Epithelial cell of prostate (primary cell): ENCODE data around the gene CSGALNACT2.
A peak's percentile ranks its signal among the peaks of the same experiment; 100 is the strongest.
"Not testable (repeated sequence)": the region's sequence is repeated elsewhere in the genome, so short reads cannot be mapped to it uniquely, and the experiment has no call there.

Experiments used
- DNase-seq: peaks from one replicate; pipeline ENCODE4 v3.0.0-alpha.2; 2011; ENCODE audit warnings: low read depth, low spot score
- H3K27ac ChIP-seq: fragments of 450-650 bp; 2 replicates; pipeline ENCODE4 v1.5.1; 2017; ENCODE audit warnings: mild to moderate bottlenecking

CSGALNACT2 gene

DNA sequence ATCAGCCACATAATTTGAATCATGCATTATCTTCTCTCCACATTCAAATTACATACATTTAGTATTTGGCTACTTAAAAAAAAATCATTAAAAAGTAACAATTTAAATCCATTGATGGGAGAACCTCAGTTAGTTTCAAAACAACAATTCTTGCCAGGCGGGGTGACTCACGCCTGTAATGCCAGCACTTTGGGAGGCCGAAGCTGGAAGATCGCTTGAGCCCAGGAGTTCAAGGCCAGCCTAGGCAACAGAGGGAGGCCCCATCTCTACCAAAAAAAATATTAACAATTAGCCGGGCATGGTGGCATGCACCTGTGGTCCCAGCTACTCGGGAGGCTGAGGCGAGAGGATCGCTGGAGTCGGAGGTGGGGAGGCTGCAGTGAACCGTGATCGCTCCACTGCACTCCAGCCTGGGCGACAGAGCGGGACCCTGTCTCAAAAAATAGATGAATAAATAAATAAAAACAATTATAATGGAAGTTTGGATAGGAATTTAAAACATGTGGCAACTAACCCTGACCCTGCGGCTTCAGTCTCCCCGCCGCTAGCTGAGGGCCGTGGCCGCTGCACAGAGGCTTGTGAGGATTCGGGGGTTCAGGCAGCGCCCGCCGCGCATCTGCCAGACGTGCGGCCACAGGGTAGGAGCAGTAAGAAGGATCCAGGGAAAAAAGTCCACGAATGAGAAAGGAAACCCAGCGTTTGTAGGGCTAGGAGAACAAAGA, 1.1 kb upstream of the CSGALNACT2 start:
- peak overlapping the region; percentile 91 for H3K27ac ChIP-seq

DNA sequence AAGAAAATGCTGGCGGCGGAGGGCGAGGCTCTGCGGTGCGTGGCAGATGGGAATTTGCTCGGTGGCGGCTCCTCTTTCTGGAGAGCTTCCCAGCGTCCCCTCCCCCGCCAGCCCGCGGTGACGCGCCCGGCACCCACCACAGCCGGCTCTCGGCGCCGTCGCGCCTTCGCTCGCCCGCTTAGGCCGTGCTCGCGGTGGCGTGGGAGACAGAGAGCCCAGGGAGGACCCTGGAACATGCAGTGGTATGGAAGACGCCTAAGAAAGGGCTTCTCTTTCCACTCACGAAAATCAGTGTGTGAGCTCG, 576 bp upstream of the CSGALNACT2 start:
- H3K27ac ChIP-seq = peak overlapping the region; percentile 91

More for the DNA sequence above, 1.1 kb upstream of the CSGALNACT2 start:
- DNase-seq = no peak

DNA sequence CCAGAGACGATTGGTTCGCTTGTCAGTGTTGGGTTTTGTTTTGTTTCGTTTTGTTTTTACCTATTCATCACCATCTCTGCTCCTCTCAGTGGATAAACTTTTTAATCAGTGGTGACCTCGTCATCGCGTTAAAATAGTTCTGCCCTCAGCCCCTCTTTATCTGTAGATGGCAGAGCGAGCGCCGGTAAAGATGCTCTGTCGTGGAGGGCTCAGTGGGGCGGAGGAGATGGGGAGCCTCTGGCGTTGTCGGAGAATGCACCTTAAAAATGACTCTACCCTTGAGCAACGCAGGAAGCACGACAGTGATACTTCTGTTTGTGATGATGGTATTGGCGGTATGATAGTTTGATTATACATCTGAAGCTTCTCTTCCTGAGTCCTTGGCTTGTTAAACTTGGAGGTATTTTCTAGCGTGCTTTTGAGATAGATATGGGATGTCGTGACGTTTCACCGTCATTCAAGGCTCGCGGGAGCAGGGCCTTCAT, 554 bp downstream of the CSGALNACT2 start:
- peak overlapping the region; percentile 91 for H3K27ac ChIP-seq
- DNase-seq = no peak

More for the DNA sequence above, 576 bp upstream of the CSGALNACT2 start:
- DNase-seq = no peak

DNA sequence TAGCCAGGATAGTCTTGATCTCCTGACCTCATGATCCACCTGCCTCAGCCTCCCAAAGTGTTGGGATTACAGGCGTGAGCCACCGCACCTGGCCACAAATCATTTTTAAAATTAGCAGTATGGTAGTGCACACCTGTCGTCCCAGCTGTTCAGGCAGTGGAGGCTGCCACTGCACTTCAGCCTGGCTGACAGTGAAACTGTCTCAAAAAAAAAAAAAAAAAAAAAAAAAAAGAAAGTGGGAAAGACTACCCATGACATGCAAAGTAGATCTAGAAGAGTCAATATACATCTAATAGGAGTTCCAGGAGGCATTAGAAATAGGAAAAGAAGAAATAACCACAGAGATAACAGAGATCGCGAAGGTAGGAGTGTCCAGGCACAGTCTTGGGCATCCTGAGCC, 3.2 kb downstream of the CSGALNACT2 start:
- no peak for DNase-seq
- H3K27ac ChIP-seq = peak overlapping the region; percentile 91

DNA sequence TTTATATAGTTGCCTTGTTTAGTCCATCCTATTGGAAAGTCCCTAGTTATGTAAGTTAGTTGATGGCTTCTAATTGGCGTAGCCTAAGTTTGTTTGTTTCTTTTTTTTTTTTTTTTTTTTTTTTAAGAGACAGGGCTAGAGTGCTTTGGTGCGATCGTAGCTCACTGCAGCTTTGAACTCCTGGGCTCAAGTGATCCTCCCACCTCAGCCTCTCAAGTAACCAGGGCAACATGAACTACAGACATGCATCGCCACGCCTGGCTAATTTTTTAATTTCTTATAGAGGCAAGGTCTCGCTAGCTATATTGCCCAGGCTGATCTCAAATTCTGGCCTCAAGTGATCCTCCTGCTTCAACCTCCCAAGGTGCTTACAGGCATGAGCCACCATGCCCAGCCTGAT, 7.1 kb downstream of the CSGALNACT2 start:
- no peak overlapping the region for H3K27ac ChIP-seq

DNA sequence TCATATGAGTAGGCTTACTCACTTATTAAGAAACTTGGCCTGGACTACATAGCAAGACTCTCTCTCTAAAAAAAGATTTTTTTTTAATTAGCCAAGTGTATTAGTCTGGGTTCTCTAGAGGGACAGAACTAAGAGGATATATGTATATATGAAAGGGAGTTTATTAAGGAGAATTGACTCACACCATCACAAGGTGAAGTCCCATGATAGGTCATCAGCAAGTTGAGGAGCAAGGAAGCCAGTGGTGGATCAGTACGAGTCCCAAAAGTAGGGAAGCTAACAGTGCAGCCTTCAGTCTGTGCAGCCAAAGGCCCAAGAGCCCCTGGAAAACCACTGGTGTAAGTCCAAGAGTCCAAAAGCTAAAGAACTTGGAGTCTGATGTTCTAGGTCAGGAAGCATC, 7.7 kb downstream of the CSGALNACT2 start:
- not testable (repeated sequence) for H3K27ac ChIP-seq, DNase-seq

More for the DNA sequence above, 7.1 kb downstream of the CSGALNACT2 start:
- no peak for DNase-seq

DNA sequence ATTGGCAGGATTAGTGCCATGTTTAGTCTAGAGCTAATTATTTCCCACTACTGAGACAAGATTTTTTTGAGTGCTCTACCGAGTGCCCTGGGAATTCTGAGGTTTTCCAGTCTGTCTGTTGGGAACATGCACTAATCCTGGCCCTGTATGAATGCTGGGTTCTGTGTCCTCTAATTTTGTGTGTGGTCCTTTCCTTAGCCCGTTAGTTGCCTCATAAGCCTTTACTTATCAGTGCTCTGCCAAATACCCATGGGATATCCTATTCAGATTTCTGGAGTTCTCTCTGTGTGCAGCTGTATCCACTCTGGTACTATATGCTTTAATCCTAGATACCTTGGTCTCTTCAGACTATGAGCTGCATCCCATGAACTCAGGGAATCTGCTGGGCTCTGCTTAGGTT, 13.1 kb downstream of the CSGALNACT2 start:
- DNase-seq = no peak
- H3K27ac ChIP-seq = no peak overlapping the region

DNA sequence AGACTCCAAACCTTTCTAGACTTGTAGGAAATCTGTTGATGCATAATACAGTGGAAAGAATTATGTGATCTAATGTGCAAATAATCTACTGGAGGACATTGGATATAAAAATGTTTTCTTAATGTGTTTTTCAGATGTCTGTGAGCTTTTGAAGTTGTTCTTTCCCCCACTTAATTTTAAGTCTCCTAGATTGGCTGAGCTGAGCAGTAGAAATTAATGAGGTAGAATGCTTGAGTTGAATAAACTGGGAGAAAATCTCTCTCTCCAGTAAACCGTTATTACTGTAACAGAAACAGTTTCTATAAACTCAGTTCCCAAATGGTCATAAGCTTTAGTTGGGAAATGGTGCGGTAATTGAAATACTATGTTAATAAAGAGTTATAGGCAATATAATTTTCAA, 15.7 kb downstream of the CSGALNACT2 start:
- DNase-seq = no peak
- no peak overlapping the region for H3K27ac ChIP-seq

DNA sequence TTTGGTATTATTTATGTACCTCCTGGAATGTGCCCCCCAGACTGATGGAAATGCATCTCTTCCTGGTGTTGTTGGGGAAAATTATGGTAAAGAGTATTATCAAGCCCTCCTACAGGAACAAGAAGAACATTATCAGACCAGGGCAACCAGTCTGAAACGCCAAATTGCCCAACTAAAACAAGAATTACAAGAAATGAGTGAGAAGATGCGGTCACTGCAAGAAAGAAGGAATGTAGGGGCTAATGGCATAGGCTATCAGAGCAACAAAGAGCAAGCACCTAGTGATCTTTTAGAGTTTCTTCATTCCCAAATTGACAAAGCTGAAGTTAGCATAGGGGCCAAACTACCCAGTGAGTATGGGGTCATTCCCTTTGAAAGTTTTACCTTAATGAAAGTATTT, 17.0 kb downstream of the CSGALNACT2 start:
- H3K27ac ChIP-seq = no peak overlapping the region
- no peak for DNase-seq

DNA sequence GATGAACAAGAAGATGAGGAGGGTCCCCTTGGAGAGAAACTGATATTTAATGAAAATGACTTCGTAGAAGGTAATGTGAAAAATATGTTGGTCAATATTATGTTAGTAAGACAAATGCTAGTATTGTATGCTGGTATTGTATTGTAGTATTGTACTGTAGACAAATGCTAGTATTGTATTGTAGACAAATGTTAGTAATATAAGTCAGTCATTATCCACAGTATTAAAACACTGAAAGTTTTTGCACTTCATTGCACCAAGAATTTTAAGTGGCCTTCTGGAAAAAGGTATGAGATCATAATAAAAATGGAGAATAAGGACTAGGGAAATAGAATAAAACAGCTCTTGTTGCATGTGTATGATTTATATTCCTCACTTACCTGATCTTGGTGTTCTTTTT, 17.5 kb downstream of the CSGALNACT2 start:
- no peak for DNase-seq
- no peak overlapping the region for H3K27ac ChIP-seq

DNA sequence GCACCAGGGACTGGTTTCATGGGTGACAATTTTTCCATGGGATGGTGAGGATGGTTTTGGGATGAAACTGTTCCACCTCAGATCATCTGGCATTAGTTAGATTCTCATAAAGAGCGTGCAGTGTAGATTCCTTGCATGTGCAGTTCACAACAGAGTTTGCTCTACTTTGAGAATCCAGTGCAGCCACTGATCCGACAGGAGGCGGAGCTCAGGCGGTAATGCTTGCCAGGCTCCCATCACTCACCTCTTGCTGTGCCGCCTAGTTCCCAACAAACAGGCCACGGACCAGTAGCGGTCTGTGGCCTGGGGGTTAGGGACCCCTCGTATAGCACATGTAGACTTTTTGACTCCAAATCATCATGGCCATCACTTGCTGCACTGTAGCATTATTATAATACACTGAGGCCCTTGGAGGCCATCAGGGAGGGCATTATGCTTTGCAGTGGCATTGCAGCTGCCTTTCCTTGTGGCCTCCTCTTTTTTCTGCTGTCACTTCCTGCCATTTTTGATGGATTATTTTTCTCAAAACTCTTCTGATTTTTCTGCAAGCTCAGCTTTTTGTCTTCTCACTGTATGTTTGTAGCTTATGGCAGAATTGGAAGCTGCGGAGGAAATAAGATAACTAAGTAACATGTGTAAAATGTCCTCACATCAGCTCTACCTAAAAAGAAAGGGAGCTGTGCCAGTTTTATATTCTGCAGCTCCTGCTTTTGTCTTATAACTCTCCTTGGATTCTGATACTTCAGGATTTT, 18.5 kb downstream of the CSGALNACT2 start:
- DNase-seq = no peak
- H3K27ac ChIP-seq = no peak overlapping the region

DNA sequence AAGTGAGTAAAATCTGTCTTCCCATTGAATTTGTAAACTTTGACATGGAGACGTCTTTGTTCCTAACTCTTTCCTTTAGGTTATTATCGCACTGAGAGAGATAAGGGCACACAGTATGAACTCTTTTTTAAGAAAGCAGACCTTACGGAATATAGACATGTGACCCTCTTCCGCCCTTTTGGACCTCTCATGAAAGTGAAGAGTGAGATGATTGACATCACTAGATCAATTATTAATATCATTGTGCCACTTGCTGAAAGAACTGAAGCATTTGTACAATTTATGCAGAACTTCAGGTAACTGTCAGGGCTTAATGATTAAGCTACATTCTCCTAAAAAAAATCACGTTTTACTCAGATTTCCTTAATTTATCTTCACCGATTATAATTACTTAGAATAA, 20.4 kb downstream of the CSGALNACT2 start:
- no peak for DNase-seq
- H3K27ac ChIP-seq = no peak overlapping the region

DNA sequence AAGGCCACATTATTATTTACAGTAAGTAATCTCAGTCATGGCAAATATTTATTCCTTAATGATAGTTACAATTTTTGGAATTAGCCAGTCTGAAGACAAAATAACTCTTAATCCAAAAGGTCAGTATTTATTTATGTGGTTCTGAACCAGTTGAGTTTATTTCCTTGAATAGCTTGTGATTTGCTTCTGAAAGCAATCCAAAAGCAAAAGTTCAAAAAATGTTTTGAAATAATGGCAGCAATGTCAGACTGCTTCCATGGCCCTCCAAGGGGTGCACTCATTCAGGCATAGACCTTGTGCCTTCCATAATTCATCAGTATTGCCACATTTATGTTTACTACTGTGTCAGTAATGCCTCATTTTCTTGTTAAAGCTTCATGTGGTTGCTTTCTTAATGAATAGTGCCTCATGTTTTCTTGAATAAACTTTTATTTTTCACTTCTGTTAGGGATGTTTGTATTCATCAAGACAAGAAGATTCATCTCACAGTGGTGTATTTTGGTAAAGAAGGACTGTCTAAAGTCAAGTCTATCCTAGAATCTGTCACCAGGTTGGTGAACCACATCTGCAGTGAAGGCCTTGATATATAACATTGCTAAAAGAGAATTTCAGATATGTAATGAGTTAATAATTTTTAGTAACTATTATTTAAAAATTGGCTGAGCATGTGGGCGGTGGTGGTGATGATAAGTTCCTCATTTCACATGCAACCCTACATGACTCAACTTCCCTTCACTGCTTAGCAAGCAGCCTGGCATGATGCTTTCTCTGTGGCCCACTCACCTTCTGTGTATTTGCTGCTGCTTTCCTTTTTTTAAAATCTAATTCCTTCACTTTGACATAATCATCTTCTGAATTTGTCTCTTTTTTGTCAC, 22.0 kb downstream of the CSGALNACT2 start:
- peak overlapping the region; percentile 90 for H3K27ac ChIP-seq
- peak; percentile 46 for DNase-seq

DNA sequence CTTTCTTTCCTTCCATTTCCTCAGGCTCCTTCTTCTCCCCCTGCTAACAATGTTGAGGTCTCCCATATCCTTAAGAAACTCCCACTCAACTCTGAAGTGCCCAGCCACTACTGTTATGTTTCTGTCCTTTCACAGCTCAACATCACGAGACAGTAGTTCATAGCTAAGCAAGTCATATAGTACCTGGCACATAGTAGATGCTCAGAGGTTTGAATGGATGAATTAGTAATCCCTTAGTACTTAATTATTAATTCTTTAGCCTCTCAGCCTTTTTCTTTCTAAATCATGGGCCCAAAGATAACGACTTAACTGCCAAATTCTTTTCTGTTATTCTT, 22.6 kb downstream of the CSGALNACT2 start:
- peak overlapping the region; percentile 90 for H3K27ac ChIP-seq
- DNase-seq = no peak

DNA sequence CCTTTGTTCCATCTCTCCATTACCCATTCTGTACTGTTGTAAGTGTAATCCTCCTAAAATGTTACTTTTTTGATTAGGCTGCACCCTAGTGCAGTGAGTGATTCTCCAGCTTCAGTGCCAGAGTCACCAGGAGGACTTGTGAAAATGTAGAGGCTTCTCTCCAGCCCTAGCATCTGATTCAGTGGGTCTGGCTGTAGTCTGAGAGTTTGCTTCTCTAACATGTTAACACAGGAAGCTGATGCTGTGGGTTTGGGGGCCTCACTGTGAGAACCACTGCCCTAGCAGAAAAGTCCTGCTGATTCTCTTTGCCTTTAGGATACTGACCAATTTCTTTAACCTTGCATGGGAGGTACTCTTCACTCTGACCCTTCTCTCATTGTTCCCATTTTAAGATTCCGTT, 24.4 kb downstream of the CSGALNACT2 start:
- DNase-seq = no peak
- no peak overlapping the region for H3K27ac ChIP-seq

DNA sequence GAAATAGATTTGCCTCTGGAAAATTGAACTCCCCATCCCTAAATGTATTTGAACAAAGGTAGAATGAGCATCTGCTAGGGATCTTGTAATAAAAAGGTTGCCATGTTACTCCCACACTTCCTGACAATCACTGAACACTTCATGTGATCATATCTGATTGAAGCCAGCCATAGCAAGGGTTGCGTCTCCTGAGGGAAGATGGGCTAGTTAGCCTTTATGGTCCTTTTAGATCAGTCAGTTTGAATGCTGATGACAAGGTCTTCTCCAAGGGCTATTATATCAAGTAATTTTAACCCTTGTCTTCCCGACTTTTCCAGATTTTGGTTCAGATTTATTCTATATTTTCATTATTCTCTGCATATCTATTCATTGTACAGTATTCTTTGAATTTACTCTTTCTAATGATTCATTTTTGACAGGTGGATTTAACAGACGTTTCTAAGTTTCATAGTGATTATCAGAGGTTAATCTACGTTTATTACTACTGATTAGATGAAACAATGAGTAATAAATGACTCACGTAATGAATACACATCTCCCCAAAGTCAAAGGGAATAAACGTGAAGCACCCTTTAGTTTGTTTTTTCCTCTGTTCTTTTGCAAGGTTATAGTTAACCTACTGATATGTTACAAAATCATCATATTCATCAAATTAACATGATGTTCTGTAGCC, 28.1 kb downstream of the CSGALNACT2 start:
- no peak overlapping the region for H3K27ac ChIP-seq
- DNase-seq = no peak

DNA sequence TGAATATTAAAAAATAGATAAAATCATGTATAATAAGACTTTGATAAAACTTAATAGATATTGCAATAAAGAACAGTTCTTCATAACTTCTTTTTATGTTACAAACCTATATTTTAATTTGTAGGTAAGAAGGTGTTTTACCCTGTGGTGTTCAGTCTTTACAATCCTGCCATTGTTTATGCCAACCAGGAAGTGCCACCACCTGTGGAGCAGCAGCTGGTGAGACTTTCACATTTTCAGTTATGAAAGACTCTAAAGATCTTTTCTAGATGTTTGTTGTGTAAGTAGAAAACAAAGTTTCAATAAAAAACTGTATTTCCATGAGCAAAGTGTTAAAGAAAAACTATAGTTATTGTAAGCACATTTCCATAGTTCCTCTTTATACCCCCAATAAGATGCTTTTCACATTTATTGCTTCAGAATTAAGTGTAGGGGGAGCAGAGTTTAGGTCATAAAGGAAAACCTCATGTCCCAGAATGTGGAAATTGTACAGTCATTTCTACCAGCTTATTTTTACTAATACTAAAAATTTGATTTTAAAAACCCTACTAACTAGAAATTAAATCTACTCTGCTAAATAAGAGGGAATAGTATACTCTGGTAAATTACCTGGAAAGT, 28.7 kb downstream of the CSGALNACT2 start:
- DNase-seq = no peak
- H3K27ac ChIP-seq = no peak overlapping the region

DNA sequence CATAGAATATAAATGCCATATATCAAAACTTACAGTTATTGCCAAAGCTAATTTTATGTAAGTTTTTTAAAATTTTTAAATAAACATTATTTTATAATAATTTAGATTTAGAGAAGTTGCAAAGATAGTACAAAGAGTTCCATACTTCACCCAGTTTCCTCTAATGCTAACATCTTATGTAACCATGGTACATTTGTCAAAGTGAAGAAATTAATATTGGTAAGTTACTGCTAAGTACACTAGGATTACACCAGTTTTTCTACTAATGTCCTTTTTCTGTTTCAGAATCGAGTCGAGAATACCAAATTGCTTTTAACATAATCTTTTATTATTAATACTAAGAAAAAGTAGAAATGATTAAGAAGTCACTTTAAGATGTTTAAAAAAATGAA, 29.2 kb downstream of the CSGALNACT2 start:
- no peak overlapping the region for H3K27ac ChIP-seq
- DNase-seq = no peak

DNA sequence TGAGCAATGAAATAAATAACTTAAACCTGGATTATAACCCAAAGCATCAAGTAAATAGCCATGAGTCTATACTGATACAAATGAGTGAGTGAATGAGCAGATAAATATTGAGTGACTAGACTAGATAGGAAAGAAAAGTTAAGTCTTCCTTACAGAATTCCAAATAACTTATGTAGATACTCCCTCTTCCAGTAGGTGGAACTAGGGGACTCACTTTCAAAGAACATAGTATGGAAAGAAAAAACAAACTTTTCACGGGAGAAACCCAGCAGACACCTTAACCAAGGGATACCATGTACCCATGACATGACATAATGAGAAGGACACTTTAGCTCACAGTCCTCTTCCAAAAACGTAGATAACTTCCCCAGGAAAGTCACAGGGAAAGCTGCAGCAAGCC, 32.2 kb downstream of the CSGALNACT2 start:
- no peak for DNase-seq
- no peak overlapping the region for H3K27ac ChIP-seq

DNA sequence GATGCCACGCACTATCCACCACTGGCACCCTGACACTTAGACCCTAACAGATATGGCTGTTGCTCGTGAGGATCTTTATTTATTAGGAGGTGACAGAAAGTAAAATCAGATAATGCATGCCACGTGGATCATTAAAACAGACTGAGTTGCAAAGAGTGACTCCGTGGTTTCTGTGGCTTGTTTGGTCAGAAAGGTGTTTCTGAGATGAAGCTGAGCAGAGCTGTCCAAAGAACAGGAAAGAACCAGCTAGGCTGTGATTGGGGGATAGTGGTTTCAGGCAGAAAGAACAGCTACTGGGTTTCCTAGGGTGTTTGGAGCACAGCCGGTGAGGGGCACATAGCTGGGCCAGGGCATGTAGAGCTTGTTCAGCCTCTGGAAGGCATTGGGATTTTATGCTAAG, 34.4 kb downstream of the CSGALNACT2 start:
- no peak for DNase-seq

More for the DNA sequence above, 34.4 kb downstream of the CSGALNACT2 start:
- no peak overlapping the region for H3K27ac ChIP-seq
